Common myeloid progenitor, CD34-positive (primary cell): ENCODE results near the gene LYPLAL1.
"Not testable (repeated sequence)": the region's sequence is repeated elsewhere in the genome, so short reads cannot be mapped to it uniquely, and the experiment has no call there.

Source experiments
- CTCF ChIA-PET: fragments of 350-600 bp; sonication (Branson Sonifier 250); formaldehyde crosslinking; loops from one replicate; lab custom pipeline; 2021; ENCODE audit warnings: antibody characterized with exemption; lab: Charles Lee
- POLR2A ChIA-PET: fragments of 350-600 bp; sonication (Branson Sonifier 250); formaldehyde crosslinking; loops from one replicate; lab custom pipeline; 2021; ENCODE audit warnings: antibody characterized with exemption; lab: Charles Lee
- DNase-seq, 3 donors: peaks; one replicate each; pipeline versions ENCODE4 v3.0.0 to v3.0.0-alpha.2; 2013
- H3K27ac ChIP-seq, 2 experiments: 1 replicate in 1 of 2; 2 replicates in 1 of 2; pipeline ENCODE4 v1.7.0; 2013; ENCODE audit warnings: inconsistent platforms in 2 of 2, low read length in 2 of 2, mild to moderate bottlenecking in 2 of 2, low read depth in 1 of 2, moderate library complexity in 1 of 2; ENCODE audit not compliant: severe bottlenecking in 2 of 2, insufficient read depth in 1 of 2, poor library complexity in 1 of 2
- H3K27me3 ChIP-seq, 5 experiments: replicated peaks in 2 of 5; 1 replicate in 3 of 5; 2 replicates in 2 of 5; pipeline versions ENCODE4 v1.6.1 to v1.7.0; 2013; ENCODE audit warnings: low read length in 4 of 5, mild to moderate bottlenecking in 2 of 5, moderate library complexity in 2 of 5, inconsistent platforms in 1 of 5; ENCODE audit not compliant: insufficient read depth in 5 of 5, control insufficient read depth in 4 of 5
- H3K36me3 ChIP-seq, 4 experiments: 1 replicate in 2 of 4; 2 replicates in 2 of 4; pipeline versions ENCODE4 v1.6.1 to v1.7.0; 2013; ENCODE audit warnings: low read length in 3 of 4, control low read depth in 1 of 4, mild to moderate bottlenecking in 1 of 4; ENCODE audit not compliant: control insufficient read depth in 4 of 4, insufficient read depth in 4 of 4
- H3K4me1 ChIP-seq, 4 experiments: 1 replicate in 3 of 4; 2 replicates in 1 of 4; pipeline versions ENCODE4 v1.6.1 to v1.7.1; 2013; ENCODE audit warnings: low read length in 3 of 4, mild to moderate bottlenecking in 3 of 4, control low read depth in 1 of 4, inconsistent platforms in 1 of 4, moderate library complexity in 1 of 4; ENCODE audit not compliant: control insufficient read depth in 4 of 4, insufficient read depth in 4 of 4; ENCODE audit errors: control extremely low read depth in 1 of 4
- H3K4me3 ChIP-seq, 7 experiments: 1 replicate in 4 of 7; 2 replicates in 3 of 7; pipeline versions ENCODE4 v1.5.1 to v1.7.0; 2013; ENCODE audit warnings: mild to moderate bottlenecking in 7 of 7, low read length in 6 of 7, moderate library complexity in 6 of 7, inconsistent platforms in 2 of 7, low read depth in 2 of 7, control low read depth in 1 of 7; ENCODE audit not compliant: insufficient read depth in 4 of 7, control insufficient read depth in 1 of 7; ENCODE audit errors: extremely low read depth in 1 of 7
- H3K9me3 ChIP-seq, 5 experiments: 1 replicate in 4 of 5; 2 replicates in 1 of 5; pipeline versions ENCODE4 v1.6.1 to v1.7.1; 2013; ENCODE audit warnings: low read length in 4 of 5, mild to moderate bottlenecking in 2 of 5, inconsistent platforms in 1 of 5, low read depth in 1 of 5, moderate library complexity in 1 of 5; ENCODE audit not compliant: control insufficient read depth in 4 of 5, insufficient read depth in 2 of 5; ENCODE audit errors: control extremely low read depth in 1 of 5
- WGBS: methylation state at CpG from one replicate; pipeline ENCODE4 v1.1.5; 2013; ENCODE audit not compliant: insufficient coverage; 5-methylcytosine and 5-hydroxymethylcytosine counted together

Gene LYPLAL1

GRCh38 chr1:219244864-219245263 is 71.2 kb downstream of the LYPLAL1 start:
- Histone ChIP-seq H3K4me1 (no peaks in the 10 kb centered on the region), H3K27me3 (no peaks in the 10 kb centered on the region), H3K4me3 (no peak overlapping the region), H3K27ac (no peak overlapping the region), H3K9me3 (peaks cover 0 to 1% (median 0%) of the 10 kb centered on the region in 5 experiments), H3K36me3 (no peaks in the 10 kb centered on the region)
- ChIA-PET POLR2A (no interaction called here), CTCF (no interaction called here)
- no peak for DNase-seq

GRCh38 chr1:219247441-219247840 is 73.8 kb downstream of the LYPLAL1 start:
- 100% methylated on average over 1 of the region's 1 CpG for WGBS
- H3K9me3 ChIP-seq, result peaks cover 0 to 2% (median 0%) of the 10 kb centered on the region in 5 experiments
- ChIA-PET POLR2A (interaction anchor here (0.6 kb wide), 1 partner anchor 484 kb away, joined by 5 read pairs; no protein-coding TSS in a partner anchor), CTCF (no interaction called here)
- DNase-seq, result no peak
- H3K36me3 ChIP-seq, result no peaks in the 10 kb centered on the region
- no peaks in the 10 kb centered on the region for H3K27me3 ChIP-seq
- no peak overlapping the region for H3K4me3 ChIP-seq
- H3K4me1 ChIP-seq, result no peaks in the 10 kb centered on the region
- no peak overlapping the region for H3K27ac ChIP-seq

DNA sequence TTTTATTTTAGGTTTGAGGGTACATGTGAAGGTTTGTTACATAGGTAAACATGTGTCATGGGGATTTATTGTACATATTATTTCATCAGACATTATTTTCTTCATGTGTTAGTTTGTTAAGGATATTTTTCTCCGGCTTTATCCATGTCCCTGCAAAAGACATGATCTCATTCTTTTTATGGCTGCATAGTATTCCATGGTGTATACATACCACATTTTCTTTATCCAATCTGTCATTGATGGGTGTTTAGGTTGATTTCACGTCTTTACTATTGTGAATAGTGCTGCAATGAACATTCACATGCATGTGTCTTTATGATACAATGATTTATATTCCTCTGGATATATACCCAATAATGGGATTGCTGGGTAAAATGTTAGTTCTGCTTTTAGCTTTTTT is 76.8 kb downstream of the LYPLAL1 start:
- H3K9me3 ChIP-seq, POLR2A ChIA-PET, H3K27ac ChIP-seq, H3K4me3 ChIP-seq, CTCF ChIA-PET, DNase-seq, H3K36me3 ChIP-seq, H3K4me1 ChIP-seq, H3K27me3 ChIP-seq: not testable (repeated sequence)
- WGBS, result no CpG with 5 or more reads among the region's 2 CpGs

DNA sequence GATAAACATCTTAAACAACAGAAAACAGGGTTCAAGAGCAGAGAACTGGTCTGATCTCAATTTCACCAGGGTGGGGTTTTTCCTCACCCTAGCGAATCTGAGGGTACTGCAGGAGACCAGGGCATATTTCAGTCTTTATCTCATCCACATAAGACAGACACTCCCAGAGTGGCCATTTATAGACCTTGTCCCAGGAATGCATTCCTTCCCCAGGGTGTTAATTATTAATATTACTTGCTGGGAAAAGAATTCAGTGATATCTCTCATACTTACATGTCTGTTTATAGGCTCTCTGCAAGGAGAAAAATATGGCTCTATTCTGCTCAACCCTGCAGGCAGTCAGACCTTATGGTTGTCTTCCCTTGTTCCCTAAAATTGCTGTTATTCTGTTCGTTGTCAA is 84.1 kb downstream of the LYPLAL1 start:
- Histone ChIP-seq H3K27ac (no peak overlapping the region), H3K27me3 (no peaks in the 10 kb centered on the region), H3K4me1 (no peaks in the 10 kb centered on the region), H3K36me3 (no peaks in the 10 kb centered on the region), H3K4me3 (no peak overlapping the region), H3K9me3 (peaks cover 0 to 11% (median 0%) of the 10 kb centered on the region in 5 experiments)
- POLR2A ChIA-PET, result no interaction called here
- 100% methylated on average over 1 of the region's 2 CpGs for WGBS
- CTCF ChIA-PET, result no interaction called here
- DNase-seq, result no peak

DNA sequence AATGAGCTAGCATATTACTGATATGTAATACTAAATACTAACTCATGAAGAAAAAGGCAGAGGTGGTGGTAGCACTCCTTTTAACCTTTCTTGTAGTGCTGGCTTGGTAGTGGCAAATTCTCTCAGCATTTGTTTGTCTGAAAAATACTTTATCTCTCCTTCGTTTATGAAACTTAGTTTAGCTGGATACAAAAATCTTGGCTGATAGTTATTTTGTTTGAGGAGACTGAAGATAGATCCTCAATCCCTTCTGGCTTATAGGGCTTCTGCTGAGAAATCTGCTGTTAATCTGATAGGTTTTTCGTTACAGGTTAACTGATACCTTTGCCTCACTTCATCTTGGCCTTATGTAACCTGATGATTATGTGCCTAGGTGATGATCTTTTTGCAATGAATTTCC is 87.8 kb downstream of the LYPLAL1 start:
- Histone ChIP-seq H3K4me1 (no peaks in the 10 kb centered on the region), H3K36me3 (no peaks in the 10 kb centered on the region), H3K9me3 (peaks cover 0 to 10% (median 0%) of the 10 kb centered on the region in 5 experiments), H3K27ac (no peak overlapping the region), H3K4me3 (no peak overlapping the region), H3K27me3 (no peaks in the 10 kb centered on the region)
- no peak for DNase-seq
- WGBS, result no CpG with 5 or more reads among the region's 2 CpGs
- CTCF ChIA-PET, result no interaction called here
- POLR2A ChIA-PET, result no interaction called here
